C4-2B (cell line): ENCODE measurements around the gene ETNK1.

Experiments used
- ZFX ChIP-seq: fragments of 450-650 bp; IDR thresholded peaks from 2 replicates; pipeline ENCODE4 v1.6.1; 2017
- TF ChIP-seq, protein P1 (sequence below): fragments of 450-650 bp; conservative IDR thresholded peaks from 2 replicates; pipeline ENCODE4 v1.5.1; 2017; ENCODE audit warnings: mild to moderate bottlenecking

DNA sequence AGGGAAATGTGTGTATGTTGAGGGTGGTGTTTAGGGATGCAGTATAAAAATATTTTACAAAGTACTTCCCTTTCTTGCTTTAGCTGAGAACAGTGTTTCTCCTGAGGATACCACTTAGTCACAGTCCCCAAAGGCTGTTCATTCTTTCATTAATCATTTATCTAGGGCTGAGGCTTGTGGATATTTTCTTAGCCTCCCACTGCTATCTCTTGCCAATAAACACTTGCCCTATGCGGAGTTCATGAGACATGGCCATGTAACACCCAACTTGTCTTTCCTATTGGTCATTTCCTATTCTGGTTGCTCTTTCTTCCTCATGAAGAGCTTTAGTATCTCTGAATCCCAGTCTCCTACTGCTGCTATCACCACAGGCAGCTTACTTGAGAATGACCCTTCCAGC is 75.1 kb downstream of the ETNK1 start:
- TF ChIP-seq, protein P1, sequence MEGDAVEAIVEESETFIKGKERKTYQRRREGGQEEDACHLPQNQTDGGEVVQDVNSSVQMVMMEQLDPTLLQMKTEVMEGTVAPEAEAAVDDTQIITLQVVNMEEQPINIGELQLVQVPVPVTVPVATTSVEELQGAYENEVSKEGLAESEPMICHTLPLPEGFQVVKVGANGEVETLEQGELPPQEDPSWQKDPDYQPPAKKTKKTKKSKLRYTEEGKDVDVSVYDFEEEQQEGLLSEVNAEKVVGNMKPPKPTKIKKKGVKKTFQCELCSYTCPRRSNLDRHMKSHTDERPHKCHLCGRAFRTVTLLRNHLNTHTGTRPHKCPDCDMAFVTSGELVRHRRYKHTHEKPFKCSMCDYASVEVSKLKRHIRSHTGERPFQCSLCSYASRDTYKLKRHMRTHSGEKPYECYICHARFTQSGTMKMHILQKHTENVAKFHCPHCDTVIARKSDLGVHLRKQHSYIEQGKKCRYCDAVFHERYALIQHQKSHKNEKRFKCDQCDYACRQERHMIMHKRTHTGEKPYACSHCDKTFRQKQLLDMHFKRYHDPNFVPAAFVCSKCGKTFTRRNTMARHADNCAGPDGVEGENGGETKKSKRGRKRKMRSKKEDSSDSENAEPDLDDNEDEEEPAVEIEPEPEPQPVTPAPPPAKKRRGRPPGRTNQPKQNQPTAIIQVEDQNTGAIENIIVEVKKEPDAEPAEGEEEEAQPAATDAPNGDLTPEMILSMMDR = no peak
- no peak for TF ChIP-seq ZFX
